Cardiac muscle cell (in vitro differentiated cells and primary cell): ENCODE data around the gene ERC1. TPM values are rescaled to one million over a fixed set of nuclear protein-coding genes. Genes with fewer than 3 reads are reported as not detected.

Source experiments
- DNase-seq, 2 donors: peaks; one replicate each; pipeline versions ENCODE4 v3.0.0 to v3.0.0-alpha.2; 2010 to 2017; ENCODE audit warnings: low read depth in 1 of 2, low spot score in 1 of 2
- H3K27ac ChIP-seq: fragments of 200-600 bp; sonication (generic); 2 replicates; pipeline ENCODE4 v1.5.1; 2016
- H3K27me3 ChIP-seq: fragments of 200-600 bp; sonication (generic); 2 replicates; pipeline ENCODE4 v1.6.0; 2016; ENCODE audit warnings: control low read depth
- H3K36me3 ChIP-seq: fragments of 200-600 bp; sonication (generic); 2 replicates; pipeline ENCODE4 v1.5.1; 2016; ENCODE audit warnings: control low read depth
- H3K4me1 ChIP-seq: fragments of 200-600 bp; sonication (generic); 2 replicates; pipeline ENCODE4 v1.8.1; 2017; ENCODE audit warnings: low read depth, mild to moderate bottlenecking, mixed run types
- H3K4me3 ChIP-seq: fragments of 200-600 bp; sonication (generic); 2 replicates; pipeline ENCODE4 v1.5.1; 2016; ENCODE audit warnings: mild to moderate bottlenecking
- H3K9me3 ChIP-seq: fragments of 200-600 bp; sonication (generic); 2 replicates; pipeline ENCODE4 v1.5.1; 2017; ENCODE audit warnings: low read depth, mild to moderate bottlenecking, control low read depth
- CTCF ChIP-seq: IDR thresholded peaks from 2 replicates; pipeline ENCODE4 v1.5.1; 2012; ENCODE audit warnings: low read depth, mild to moderate bottlenecking, low read length
- polyA plus RNA-seq: library from polyadenylated mRNA; unstranded; fragments of >200 nt; fragmentation: Nextera tagmentation; extraction: Ambion mirVana; gene quantifications from 2 replicates; pipeline ENCODE4 v1.2.1, GENCODE V29; 2016
- total RNA-seq: library from RNA; depleted of rRNA; stranded (reverse); fragments of >200 nt; gene quantifications from 2 replicates; pipeline ENCODE4 v1.2.3, GENCODE V29; 2016

ERC1 gene
- total and polyA plus RNA-seq, 2 experiments from 2014 or later, result 34.1 to 46.3 TPM

GRCh38 chr12:1413930-1414329 is 422.9 kb downstream of the ERC1 start:
- Histone ChIP-seq H3K4me3 (no peak overlapping the region), H3K9me3 (no peaks in the 10 kb centered on the region), H3K27me3 (no peaks in the 10 kb centered on the region), H3K27ac (no peak overlapping the region), H3K4me1 (no peaks in the 10 kb centered on the region), H3K36me3 (no peaks in the 10 kb centered on the region)
- DNase-seq, result no peak
- no peak for TF ChIP-seq CTCF

- no peak for TF ChIP-seq CTCF
- no peaks in the 10 kb centered on the region for H3K36me3 ChIP-seq
- no peaks in the 10 kb centered on the region for H3K4me1 ChIP-seq
- H3K27ac ChIP-seq, result no peak overlapping the region
- H3K4me3 ChIP-seq, result no peak overlapping the region
- no peaks in the 10 kb centered on the region for H3K27me3 ChIP-seq
- no peak for DNase-seq
- no peaks in the 10 kb centered on the region for H3K9me3 ChIP-seq
Observed at GRCh38 chr12:1418144-1418543, 427.1 kb downstream of the ERC1 start.

- Histone ChIP-seq H3K4me1 (peaks cover 4% of the 10 kb centered on the region), H3K4me3 (no peak overlapping the region), H3K36me3 (no peaks in the 10 kb centered on the region), H3K27me3 (no peaks in the 10 kb centered on the region), H3K9me3 (no peaks in the 10 kb centered on the region), H3K27ac (no peak overlapping the region)
- DNase-seq, result no peak
- no peak for TF ChIP-seq CTCF
Observed at GRCh38 chr12:1419849-1420371, 428.9 kb downstream of the ERC1 start.

GRCh38 chr12:1421091-1421846 is 430.2 kb downstream of the ERC1 start:
- DNase-seq, result no peak
- no peaks in the 10 kb centered on the region for H3K36me3 ChIP-seq
- TF ChIP-seq CTCF, result no peak
- H3K4me3 ChIP-seq, result no peak overlapping the region
- peaks cover 12% of the 10 kb centered on the region for H3K4me1 ChIP-seq
- H3K27ac ChIP-seq, result no peak overlapping the region
- no peaks in the 10 kb centered on the region for H3K27me3 ChIP-seq
- H3K9me3 ChIP-seq, result no peaks in the 10 kb centered on the region

GRCh38 chr12:1422604-1423315 is 431.7 kb downstream of the ERC1 start:
- H3K36me3 ChIP-seq, result no peaks in the 10 kb centered on the region
- TF ChIP-seq CTCF, result no peak
- DNase-seq, result no peak
- no peak overlapping the region for H3K27ac ChIP-seq
- no peak overlapping the region for H3K4me3 ChIP-seq
- no peaks in the 10 kb centered on the region for H3K27me3 ChIP-seq
- H3K4me1 ChIP-seq, result peaks cover 21% of the 10 kb centered on the region
- H3K9me3 ChIP-seq, result no peaks in the 10 kb centered on the region
